Stimulated activated CD4-positive, alpha-beta T cell treated with anti-CD3 and anti-CD28 coated beads, TNF-alpha, amount 100 ng/mL, for 48 hours (primary cell): ENCODE results near the gene GRHL1.
"Not testable (repeated sequence)": the region's sequence is repeated elsewhere in the genome, so short reads cannot be mapped to it uniquely, and the experiment has no call there.

ENCODE experiments used
- DNase-seq, 3 donors: peaks; one replicate each; pipeline ENCODE4 v3.0.0-alpha.2; 2020; ENCODE audit warnings: low read depth in 3 of 3

GRHL1 gene

DNA sequence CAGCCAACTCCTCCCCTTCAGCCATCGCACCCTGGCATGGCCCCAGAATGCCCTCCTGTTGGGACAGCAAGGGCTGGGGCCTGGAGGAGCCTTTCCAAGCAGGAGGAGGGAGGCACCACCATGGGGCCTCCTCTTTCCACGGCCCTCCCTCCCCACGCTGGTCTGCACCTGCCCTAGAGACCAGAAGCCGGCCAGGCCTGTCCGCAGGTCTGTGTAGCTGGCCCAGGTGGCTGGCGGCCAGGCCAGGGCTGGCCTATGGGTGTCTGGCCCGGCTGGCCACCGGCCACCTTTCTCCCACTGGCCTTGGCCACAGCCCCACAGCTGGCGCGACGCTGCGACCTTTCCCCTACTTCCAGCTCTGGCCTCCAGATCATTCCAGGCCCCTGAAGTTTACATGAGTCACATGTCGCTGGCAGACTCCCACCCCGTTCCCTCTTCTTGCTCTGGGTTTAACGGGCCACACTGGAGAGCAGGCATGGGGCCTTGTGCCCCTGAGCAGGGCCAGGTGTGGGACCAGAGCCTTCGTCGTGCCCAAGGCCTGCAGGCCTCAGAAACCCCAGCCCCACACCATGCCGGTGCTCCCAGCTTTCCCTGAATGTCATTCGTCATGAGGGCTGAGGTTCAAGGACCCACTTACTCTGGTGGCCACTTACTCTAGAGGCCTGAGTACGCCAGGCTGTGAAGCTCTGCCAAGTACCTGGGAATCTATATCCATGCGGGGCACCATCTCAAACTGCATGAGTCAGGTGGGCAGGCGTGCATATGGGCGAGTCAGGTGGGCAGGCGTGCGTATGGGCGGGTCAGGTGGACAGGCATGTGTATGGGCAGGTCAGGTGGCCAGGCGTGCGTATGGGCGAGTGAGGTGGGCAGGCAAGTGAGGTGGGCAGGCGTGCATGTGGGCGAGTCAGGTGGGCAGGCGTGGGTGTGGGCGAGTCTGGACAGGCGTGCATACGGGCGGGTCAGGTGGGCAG lies 58.6 kb downstream of the GRHL1 start:
- no peak for DNase-seq

DNA sequence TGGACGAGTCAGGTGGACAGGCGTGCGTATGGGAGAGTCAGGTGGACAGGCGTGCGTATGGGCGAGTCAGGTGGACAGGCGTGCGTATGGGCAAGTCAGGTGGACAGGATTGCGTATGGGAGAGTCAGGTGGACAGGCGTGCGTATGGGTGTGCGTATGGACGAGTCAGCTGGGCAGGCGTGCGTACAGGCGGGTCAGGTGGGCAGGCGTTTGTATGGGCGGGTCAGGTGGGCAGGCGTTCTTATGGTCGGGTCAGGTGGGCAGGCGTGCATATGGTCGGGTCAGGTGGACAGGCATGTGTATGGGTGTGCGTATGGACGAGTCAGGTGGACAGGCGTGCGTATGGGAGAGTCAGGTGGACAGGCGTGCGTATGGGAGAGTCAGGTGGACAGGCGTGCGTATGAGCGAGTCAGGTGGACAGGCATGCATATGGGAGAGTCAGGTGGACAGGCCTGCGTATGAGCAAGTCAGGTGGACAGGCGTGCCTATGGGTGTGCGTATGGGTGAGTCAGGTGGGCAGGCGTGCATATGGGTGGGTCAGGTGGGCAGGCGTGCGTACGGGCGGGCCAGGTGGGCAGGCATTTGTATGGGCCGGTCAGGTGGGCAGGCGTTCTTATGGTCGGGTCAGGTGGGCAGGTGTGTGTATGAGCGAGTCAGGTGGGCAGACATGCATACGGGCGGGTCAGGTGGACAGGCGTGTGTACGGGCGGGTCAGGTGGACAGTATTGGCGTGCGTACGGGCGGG lies 59.5 kb downstream of the GRHL1 start:
- not testable (repeated sequence) for DNase-seq

GRCh38 chr2:10011606-10012325 lies 60.3 kb downstream of the GRHL1 start:
- not testable (repeated sequence) for DNase-seq

- not testable (repeated sequence) for DNase-seq
Observed at GRCh38 chr2:10012366-10012962, 61.0 kb downstream of the GRHL1 start.

DNA sequence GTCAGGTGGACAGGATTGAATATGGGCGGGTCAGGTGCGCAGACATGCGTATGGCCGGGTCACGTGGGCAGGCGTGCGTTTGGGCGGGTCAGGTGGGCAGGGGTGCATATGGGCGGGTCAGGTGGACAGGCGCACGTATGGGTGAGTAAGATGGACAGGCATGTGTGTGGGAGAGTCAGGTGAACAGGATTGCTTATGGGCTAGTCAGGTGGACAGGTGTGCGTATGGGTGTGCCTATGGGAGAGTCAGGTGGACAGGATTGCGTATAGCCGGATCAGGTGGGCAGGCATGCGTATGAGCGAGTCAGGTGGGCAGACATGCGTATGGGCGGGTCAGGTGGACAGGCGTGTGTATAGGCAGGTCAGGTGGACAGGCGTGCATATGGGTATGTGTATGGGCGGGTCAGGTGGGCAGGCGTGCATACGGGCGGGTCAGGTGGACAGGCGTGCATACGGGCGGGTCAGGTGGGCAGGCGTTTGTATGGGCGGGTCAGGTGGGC lies 61.5 kb downstream of the GRHL1 start:
- DNase-seq, result no peak

DNA sequence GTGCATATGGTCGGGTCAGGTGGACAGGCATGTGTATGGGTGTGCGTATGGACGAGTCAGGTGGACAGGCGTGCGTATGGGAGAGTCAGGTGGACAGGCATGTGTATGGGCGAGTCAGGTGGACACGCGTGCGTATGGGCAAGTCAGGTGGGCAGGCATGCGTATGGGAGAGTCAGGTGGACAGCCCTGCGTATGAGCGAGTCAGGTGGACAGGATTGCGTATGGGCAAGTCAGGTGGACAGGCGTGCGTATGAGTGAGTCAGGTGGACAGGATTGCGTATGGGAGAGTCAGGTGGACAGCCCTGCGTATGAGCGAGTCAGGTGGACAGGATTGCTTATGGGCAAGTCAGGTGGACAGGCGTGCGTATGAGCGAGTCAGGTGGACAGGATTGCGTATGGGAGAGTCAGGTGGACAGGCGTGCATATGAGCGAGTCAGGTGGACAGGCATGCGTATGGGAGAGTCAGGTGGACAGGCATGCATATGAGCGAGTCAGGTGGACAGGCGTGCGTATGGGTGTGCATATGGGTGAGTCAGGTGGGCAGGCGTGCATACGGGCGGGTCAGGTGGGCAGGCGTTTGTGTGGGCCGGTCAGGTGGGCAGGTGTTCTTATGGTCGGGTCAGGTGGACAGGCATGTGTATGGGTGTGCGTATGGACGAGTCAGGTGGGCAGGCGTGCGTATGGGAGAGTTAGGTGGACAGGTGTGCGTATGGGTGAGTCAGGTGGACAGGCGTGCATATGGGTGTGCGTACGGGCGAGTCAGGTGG lies 62.3 kb downstream of the GRHL1 start:
- not testable (repeated sequence) for DNase-seq

GRCh38 chr2:10014418-10015190 lies 63.1 kb downstream of the GRHL1 start:
- no peak for DNase-seq

DNA sequence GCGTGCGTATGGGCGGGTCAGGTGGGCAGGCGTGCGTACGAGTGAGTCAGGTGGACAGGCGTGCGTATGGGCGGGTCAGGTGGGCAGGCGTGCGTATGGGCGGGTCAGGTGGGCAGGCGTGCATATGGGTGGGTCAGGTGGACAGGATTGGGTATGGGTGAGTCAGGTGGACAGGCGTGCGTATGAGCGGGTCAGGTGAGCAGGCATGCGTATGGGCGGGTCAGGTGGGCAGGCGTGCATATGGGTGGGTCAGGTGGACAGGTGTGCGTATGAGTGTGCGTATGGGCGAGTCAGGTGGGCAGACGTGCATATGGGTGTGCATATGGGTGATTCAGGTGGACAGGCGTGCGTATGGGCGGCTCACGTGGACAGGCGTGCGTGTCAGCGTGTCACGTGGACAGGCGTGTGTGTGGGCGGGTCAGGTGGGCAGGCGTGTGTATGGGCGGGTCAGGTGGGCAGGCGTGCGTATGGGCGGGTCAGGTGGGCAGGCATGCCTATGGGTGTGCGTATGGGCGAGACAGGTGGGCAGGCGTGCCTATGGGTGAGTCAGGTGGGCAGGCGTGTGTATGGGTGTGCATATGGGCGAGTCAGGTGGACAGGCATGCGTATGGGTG lies 64.0 kb downstream of the GRHL1 start:
- not testable (repeated sequence) for DNase-seq

DNA sequence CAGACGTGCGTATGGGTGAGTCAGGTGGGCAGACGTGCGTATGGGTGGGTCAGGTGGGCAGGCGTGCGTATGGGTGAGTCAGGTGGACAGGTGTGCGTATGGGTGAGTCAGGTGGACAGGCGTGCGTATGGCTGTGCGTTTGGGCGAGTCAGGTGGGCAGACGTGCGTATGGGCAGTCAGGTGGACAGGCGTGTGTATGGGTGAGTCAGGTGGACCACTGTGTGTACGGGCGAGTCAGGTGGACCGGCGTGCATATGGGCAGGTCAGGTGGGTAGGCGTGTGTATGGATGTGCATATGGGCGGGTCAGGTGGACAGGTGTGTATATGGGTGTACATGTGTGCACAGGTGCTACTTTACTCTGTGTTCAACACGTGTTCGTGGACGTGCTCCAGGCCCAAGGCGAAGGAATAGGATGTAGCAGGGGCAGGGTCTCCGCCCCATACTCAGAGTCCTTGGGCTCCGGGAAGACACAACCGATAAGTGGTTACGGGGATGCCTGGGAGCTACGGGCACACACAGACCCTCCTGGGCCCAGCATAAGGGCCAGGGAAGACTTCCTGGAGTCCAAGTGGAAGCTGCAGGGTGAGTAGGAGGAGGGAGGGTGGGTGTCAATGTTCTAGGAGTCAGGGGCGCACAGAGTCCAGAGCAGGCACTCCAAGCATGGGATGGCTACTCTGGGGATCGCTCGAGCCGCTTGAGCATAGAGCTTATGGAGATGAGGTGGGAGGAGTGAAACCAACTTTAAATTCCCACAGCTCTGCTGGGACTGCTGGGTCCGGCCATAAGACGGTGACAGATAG lies 64.7 kb downstream of the GRHL1 start:
- no peak for DNase-seq

DNA sequence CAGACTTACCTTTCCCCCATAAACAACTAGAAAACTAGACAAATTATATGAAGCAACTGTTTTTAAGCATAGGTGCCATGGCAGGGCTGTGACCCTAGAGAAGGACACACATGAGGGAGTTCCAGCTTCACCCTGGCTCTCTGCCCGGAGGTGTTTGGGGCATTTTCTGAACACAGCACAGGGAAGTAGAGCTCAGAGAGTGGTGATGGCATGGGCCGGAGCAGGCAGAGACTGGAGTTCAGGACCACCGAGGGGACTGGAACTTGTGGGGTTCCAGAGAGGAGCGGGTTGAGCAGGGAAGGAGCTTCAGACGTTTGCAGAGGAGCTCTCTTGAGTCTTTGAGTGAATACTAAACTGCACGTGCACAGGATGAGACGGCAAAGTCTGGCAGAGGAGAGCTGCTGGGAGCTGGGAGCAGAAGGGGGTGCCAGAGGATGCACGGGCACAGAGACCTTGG lies 65.3 kb downstream of the GRHL1 start:
- no peak for DNase-seq

DNA sequence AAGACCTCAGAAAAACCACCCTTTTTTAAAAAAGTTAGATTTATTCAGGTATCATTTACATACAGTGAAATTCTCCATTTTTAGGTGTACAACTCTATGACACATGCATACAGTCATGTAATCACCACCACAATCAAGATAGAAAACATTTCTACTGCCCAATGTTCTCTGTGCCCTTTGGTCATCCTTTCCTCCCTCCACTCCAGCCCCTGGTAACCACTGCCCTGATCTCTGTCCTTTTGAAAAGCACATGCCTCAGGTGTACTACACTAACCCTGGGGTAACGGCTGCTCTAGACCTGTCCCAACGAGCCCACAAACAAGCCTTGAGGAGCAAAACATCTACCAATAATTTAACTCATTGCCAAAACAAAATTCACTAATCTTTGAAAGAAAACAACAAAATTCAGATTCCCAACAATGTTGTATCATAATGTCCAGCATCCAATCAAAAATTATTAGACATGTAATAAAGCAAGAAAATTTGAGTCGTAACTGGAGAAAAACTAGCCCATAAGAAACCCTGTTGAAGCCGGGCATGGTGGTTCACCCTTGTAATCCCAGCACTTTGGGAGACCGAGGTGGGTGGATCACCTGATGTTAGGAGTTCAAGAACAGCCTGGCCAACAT lies 65.9 kb downstream of the GRHL1 start:
- DNase-seq, result no peak

GRCh38 chr2:10019174-10019573 lies 67.7 kb downstream of the GRHL1 start:
- no peak for DNase-seq

- DNase-seq, result no peak
Observed at GRCh38 chr2:10019602-10020400, 68.3 kb downstream of the GRHL1 start.

DNA sequence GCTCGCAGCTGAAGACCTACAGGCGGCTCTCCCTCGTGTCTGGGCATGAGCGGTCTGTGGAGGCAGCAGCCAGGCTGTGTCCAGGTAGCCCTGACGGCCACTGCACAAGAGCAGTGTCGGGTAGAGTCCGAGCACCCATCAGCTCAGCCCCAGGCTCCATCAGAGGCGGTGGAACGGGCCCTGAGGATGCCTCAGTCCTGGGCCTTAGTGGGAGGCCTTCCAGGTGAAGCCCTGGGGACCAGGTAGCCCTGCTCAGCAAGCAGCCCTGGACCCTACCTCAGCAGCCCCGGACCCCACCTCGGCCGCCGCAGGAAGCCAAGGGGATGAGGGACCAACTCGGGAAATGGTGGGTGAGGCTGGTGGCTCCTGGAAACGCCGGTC lies 70.5 kb downstream of the GRHL1 start:
- no peak for DNase-seq

DNA sequence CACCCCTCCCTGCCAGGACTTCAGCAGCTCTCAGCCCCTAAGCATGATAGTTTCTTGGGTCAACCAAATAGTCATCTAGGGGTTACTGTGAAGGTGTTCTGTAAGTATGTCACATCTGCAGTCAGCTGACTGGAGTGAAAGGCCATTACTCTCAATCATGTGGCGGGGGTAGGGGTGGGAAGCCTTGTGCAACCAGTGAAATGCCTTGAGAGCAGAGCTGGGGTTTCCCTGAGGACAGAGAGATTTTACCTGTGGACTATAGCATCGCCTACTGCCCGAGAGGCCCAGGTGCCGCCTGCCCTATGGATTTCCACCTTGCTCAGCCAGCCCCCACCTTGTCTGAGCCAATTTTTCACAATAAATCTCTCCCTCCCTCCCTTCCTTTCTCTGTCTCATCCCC lies 71.0 kb downstream of the GRHL1 start:
- DNase-seq, result no peak

- no peak for DNase-seq
Observed at GRCh38 chr2:10022966-10023662, 71.6 kb downstream of the GRHL1 start.
